GM21737 (cell line): ENCODE results near the gene CYP2E1.
"Not testable (repeated sequence)": the region's sequence is repeated elsewhere in the genome, so short reads cannot be mapped to it uniquely, and the experiment has no call there.

Experiments used
- ATAC-seq: cut with Tn5 transposase; IDR thresholded peaks from one replicate; pipeline ENCODE4 v1.9.1; 2021; ENCODE audit warnings: mild to moderate bottlenecking, moderate library complexity; ENCODE audit not compliant: unreplicated experiment

CYP2E1 gene

GRCh38 chr10:133528296-133528844 lies 1.2 kb downstream of the CYP2E1 start:
- no peak for ATAC-seq

- no peak for ATAC-seq
These were observed 1.8 kb downstream of the CYP2E1 start for GRCh38 chr10:133528845-133529575.

DNA sequence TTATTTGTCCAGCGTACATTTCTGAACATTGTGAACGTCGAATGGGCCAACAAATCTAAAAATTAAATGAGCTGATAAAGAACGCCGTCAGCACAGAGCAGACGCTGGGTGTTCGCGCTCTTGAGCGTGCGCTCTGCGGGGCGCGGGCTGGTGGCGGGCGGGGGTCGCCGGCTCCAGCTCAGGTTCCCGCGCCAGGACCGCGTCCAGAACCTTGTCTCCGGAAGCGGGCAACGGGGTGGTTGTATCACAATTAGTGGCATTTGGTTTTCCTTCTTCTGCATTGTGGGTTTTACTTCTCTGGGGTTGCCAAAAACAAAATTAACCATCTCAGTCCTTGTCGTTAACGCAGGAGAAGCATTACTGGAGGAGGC lies 2.4 kb downstream of the CYP2E1 start:
- ATAC-seq, result no peak

DNA sequence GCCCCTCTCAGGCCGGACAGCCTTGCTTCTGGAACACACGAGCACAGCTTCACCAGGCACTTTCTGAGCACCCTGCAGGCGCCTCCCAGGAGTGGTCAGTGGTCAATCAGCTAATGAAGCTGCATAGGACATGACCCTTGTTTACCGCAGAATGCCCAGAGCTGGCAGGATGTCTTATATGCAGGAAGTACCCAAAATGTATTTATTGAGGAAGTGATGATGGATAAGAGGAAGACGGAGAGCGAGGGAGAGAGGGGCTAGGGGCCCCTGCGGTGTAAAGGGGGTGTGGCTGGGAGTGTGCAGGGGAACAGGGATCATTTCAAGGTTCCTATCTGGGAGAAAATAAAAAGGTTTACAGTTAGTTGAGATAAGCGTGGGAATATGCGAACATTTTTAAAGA lies 3.3 kb downstream of the CYP2E1 start:
- ATAC-seq, result no peak

- ATAC-seq, result no peak
These were observed 5.7 kb downstream of the CYP2E1 start for GRCh38 chr10:133532871-133533270.

DNA sequence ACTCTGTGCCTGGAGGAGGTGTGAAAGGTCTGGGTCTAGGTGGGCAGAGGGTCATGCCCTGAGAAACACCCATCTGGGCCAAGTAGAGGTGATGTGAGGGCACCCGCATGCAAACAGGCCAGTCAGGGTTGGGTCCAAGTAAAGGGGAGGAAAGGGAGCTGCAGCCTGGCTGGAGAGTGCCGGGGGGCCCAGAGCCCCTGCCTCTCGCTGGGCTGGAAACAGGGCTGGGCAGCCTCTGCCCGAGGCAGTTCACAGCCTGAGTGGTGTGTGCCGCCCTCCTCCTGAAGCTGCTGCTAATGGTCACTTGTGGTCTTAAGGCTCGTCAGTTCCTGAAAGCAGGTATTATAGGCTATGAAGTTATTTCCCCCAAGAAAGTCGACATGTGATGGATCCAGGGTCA lies 7.3 kb downstream of the CYP2E1 start:
- ATAC-seq, result no peak

DNA sequence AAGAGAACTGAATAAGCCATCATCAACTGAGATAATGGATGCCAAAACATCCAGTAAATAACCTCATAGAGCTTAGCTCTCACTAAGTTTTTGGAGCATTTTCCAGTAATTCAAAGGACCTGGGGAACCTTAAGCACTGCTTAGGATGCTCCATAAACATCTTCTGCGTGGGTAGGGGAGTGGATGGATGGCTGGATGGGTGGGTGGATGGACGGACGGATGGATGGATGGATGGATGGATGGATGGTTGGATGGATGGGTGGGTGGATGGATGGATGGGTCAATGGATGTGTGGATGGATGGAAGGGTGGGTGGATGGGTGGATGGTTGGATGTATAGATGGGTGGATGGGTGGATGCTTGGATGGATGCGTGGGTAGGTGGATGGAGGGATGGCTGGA lies 9.0 kb downstream of the CYP2E1 start:
- ATAC-seq, result no peak

- ATAC-seq, result no peak
These were observed 10.7 kb downstream of the CYP2E1 start for GRCh38 chr10:133537546-133538545.

- not testable (repeated sequence) for ATAC-seq
These were observed 14.3 kb downstream of the CYP2E1 start for GRCh38 chr10:133541441-133541975.

DNA sequence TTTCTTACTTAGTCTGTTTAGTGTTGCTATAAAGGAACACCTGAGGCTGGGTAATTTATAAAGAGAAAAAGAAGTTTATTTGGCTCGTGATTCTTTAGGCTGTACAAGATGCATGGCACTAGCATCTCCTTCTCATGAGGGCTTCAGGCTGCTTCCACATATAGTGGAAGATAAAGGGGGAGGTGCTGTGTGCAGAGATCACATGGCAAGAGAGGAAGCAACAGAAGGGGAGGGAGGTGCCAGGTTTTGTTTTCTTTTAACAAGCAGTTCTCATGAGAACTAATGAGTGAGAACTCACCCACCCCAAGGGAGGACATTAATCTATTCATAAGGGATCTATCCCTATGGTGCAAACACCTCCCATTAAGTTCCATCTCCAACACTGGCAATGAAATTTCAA lies 17.3 kb downstream of the CYP2E1 start:
- no peak for ATAC-seq

DNA sequence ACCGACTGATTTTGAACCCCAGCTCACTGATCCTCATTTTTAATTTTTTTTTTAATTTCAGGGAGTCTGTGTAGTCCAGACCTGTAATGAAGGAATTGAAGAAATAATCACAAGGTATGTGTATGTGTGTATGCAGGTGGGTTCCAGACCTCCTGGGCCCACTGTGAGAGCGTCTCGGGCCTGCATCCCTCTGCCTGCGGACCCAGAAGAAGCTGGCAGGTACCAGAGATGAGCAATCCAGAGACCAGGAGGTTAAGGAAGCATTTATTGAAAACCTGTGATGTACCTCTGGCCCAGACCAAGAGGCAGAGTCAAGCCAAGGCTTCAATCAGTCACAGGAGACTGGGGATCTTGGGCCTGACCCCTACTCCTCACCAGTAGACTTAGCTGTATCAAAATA lies 27.4 kb downstream of the CYP2E1 start:
- ATAC-seq, result no peak

DNA sequence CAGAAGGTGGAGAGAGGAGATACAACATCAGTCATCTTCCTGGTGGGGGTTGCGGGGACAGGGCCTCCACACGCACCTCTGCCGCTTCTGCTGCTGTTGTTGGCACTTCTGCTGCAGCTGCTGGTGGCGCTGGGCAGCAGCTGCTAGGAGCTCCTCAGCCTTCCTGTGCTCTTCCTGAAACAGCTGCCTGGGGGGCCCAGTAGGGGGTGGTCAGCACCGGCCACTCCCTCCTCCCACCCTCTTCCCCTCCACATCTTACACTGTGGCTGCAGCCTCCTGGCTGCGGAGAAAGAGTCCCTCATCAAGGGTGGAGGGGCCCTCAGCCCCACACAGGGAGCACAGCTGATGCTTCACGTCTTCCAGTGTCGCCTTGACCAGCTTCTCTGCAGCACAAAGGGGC lies 28.4 kb downstream of the CYP2E1 start:
- ATAC-seq, result no peak

- ATAC-seq, result no peak
These were observed 30.2 kb downstream of the CYP2E1 start for GRCh38 chr10:133557381-133557780.

DNA sequence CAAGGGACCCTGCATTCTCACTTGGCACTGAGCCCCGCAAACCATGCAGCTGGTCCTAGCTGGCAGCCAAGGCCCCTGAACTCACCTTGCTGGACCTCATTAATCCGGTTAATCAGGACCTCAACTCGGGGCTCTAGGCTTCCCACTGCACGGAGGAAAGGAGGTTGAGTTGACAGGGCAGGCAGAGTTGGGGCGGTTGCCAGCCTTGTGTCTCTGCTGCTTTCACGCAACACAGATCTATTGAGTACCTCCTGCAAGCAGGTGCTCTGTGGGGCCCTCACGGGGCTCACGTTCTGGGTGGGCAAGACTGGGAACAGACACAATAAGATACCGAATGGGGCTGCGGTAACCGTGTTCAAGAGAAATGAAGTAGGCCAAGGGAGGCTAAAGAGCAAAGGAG lies 32.1 kb downstream of the CYP2E1 start:
- ATAC-seq, result no peak

DNA sequence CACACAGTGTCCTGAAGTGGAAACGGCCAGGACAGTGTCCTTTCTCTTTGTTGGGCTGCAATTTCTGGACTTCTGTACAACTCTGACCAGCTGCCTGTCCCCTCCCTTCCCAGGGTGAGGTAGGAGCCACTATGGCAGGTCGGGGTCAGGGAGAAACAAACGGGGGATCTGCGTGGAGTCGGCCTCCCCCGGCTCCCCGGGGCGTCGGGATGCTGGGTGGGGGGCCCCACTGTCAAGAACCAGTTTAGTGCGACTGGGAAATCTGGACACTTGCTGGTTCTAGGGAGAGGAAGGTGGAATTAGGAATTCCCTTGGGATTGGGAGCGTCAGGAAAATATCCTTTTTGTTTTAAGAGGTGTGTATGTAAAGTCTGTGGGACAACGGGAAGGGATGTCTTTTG lies 37.7 kb downstream of the CYP2E1 start:
- no peak for ATAC-seq

DNA sequence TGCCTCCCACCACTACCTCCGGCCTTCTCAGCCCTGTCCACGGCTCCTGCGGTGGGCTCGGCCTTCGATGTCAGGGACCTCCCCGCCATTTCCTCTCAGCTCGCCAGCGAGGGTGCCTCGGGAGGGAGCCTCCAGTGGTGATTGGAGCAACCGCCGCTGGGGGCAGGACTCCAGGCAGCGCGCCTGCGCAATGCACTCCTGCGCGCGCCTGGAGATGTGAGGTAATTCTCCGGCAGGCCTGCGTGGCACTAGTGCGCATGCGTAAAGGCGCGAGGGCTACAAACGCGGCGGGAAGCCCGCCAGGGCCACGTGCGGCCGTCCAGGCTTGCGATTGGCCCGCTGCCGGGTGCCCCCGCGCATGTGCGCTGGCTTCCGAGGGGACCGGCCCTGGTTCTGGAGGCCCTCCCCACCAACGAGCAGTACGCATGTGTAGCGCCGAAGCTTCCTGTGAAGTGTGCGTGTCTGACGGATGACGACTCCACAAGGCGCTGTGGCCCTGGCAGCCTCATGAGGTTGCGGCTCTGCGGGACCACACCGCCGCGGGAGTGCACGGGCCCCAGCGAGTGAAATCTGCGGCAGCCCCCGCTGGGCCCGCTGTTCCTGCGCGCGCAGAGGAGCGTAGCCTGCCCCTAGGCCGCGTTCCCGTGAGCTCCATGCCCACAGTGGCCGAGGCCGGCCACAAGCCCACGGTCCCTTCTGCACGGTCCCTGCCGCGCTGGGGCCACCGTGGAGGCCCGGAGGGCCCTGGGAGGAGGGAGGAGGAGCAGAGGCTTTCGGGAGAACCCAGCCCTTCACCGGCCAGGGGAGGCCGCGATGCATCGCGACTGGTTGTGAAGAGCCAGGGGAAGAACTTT lies 38.5 kb downstream of the CYP2E1 start, which contains the start of gene SYCE1:
SYCE1 (minus strand) TSS at position 143 of the 854 bp plus-strand sequence; CDS start at position 89, 54 bp downstream.
- ATAC-seq, result no peak

- no peak for ATAC-seq
These were observed 40.0 kb downstream of the CYP2E1 start for GRCh38 chr10:133567119-133567518.

DNA sequence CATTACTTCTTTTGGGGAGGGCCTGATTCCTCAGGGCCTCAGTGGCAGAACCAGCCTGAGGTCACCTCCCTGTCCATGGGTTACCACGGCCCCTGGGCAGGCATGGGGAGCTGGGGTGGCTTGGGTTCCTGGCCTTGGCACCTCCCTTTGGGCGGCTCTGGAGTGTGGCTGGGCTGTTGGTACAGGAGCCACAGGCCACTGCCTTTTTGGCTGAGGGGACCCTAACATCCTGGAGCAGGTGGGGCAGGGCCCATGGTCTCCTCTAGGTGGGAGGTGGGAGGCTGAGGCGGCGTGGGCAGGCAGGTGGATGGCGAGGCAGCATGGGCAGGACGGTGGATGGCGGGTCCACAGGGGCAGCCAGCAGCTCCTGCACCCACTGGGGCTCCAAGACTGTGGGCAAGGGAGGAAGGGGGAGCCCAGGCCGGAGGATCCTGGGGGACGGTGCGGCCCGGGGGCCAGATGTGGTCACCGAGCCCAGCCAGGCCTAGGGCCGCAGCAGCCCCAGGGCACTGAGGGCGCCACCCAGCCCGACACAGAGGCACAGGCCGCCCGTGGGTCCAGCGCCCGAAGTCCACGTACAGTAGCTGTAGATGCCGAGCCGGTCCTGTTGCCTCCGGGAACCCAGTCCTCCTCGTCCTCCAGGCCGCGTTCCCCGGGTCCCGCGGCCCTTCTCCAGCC lies 40.6 kb downstream of the CYP2E1 start:
- ATAC-seq, result no peak

- ATAC-seq, result no peak
These were observed 41.1 kb downstream of the CYP2E1 start for GRCh38 chr10:133568287-133568614.
